Motor neuron (in vitro differentiated cells): Measurements from ENCODE around the gene METRN. TPM values are rescaled to one million over a fixed set of nuclear protein-coding genes. Genes with fewer than 3 reads are reported as not detected.

Source experiments
- ATAC-seq, 8 experiments: fragments of 200-7000 bp; cut with Tn5 transposase; replicated peaks in 6 of 8; 2 replicates each; pipeline ENCODE4 v1.8.0; 2021; ENCODE audit warnings: mild to moderate bottlenecking in 8 of 8, moderate library complexity in 8 of 8
- H3K27ac ChIP-seq, 2 donors: fragments of 250-450 bp; sonication (Bioruptor Pico); 2 replicates each; pipeline ENCODE4 v1.9.0; 2021; ENCODE audit warnings: antibody characterized with exemption in 2 of 2, mild to moderate bottlenecking in 2 of 2, moderate library complexity in 1 of 2
- H3K4me1 ChIP-seq, 2 donors: fragments of 250-450 bp; sonication (Bioruptor Pico); replicated peaks in 1 of 2; 2 replicates each; pipeline ENCODE4 v1.6.1; 2021; ENCODE audit warnings: antibody characterized with exemption in 2 of 2, mild to moderate bottlenecking in 2 of 2, moderate library complexity in 1 of 2
- H3K4me3 ChIP-seq, 5 donors: fragments of 250-450 bp; sonication (Bioruptor Pico); 2 replicates each; pipeline ENCODE4 v1.9.0; 2021; ENCODE audit warnings: antibody characterized with exemption in 5 of 5, mild to moderate bottlenecking in 5 of 5, moderate library complexity in 4 of 5
- WGBS, 10 experiments: fragments of 450-650 bp; shearing (Covaris generic); methylation state at CpG; one replicate each; pipeline ENCODE4 v1.0.0; 2022; 5-methylcytosine and 5-hydroxymethylcytosine counted together
- in situ Hi-C, 9 experiments: fragments of 400-800 bp; cut with MboI; loops; one replicate each; pipeline ENCODE4 v1.15.0; 2021; ENCODE audit warnings: low sequenced_read_pairs in 9 of 9, low pct_unique_long_range_greater_than_20kb in 2 of 9; ENCODE audit not compliant: unreplicated experiment in 9 of 9
- total RNA-seq, 8 experiments: library from RNA; unstranded; fragments of 300-600 nt; gene quantifications; 2 replicates each; pipeline versions ENCODE4 v1.2.3 to v1.2.4, GENCODE V29; 2022

METRN gene
- total RNA-seq, 8 experiments from 2014 or later, result 10.1 to 402 (median 34.9) TPM

DNA sequence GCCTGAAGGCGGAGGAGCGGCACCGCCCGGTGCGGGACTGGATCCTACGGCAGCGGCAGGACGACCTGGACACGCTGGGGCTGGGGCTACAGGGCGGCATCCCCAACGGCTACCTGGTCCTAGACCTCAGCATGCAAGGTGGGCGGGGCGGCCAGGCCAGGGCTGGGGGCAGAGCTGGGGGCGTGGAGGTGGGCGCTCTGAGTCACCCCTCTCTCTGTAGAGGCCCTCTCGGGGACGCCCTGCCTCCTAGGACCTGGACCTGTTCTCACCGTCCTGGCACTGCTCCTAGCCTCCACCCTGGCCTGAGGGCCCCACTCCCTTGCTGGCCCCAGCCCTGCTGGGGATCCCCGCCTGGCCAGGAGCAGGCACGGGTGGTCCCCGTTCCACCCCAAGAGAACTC, 53.5 kb downstream of the METRN start:
- H3K27ac ChIP-seq, result no peak overlapping the region
- H3K4me3 ChIP-seq, result no peak overlapping the region
- 100% methylated on average over 1 of the region's 21 CpGs; no CpG with 5 or more reads in 9 of the 10 experiments for WGBS, 10 experiments
- in situ Hi-C loops, result no loop called here
- ATAC-seq, result peak in 5 of 8 experiments; percentile 22 to 59 (median 39)
- H3K4me1 ChIP-seq, result peaks cover 11 to 16% of the 10 kb centered on the region in 2 donors

Other genes with a start within 250 kb of the METRN start
- 10 to 100 TPM in 4 of 8 experiments, 1 to 10 TPM in 4; 7.1 to 46.4 (median 12.7) TPM for gene CAPN15, start 187.4 kb upstream of the METRN start, total RNA-seq
- gene PRR35, start 154.7 kb upstream of the METRN start, total RNA-seq, result under 1 TPM in 5 of 8 experiments, not detected in 3; 0.05 to 0.85 (median 0.24) TPM
- 1 to 10 TPM in 5 of 8 experiments, under 1 TPM in 3; 0.33 to 2.2 (median 1.0) TPM for gene NHLRC4, start 148.1 kb upstream of the METRN start, total RNA-seq
- 10 to 100 TPM; 17.0 to 56.1 (median 26.0) TPM for gene PIGQ, start 145.2 kb upstream of the METRN start, total RNA-seq
- 10 to 100 TPM in 7 of 8 experiments, 1 to 10 TPM in 1; 9.3 to 23.8 (median 17.1) TPM for gene RAB40C, start 125.1 kb upstream of the METRN start, total RNA-seq
- 1 to 10 TPM in 2 of 8 experiments, under 1 TPM in 6; 0.14 to 9.0 (median 0.54) TPM for gene WFIKKN1, start 84.1 kb upstream of the METRN start, total RNA-seq
- 10 to 100 TPM; 52.5 to 97.9 (median 66.7) TPM for gene METTL26, start 78.8 kb upstream of the METRN start, total RNA-seq
- gene MCRIP2, start 73.3 kb upstream of the METRN start, total RNA-seq, result 10 to 100 TPM; 10.3 to 58.8 (median 31.3) TPM
- 10 to 100 TPM in 7 of 8 experiments, 1 to 10 TPM in 1; 8.0 to 62.4 (median 16.4) TPM for gene WDR90, start 65.8 kb upstream of the METRN start, total RNA-seq
- 100 to 1,000 TPM in 2 of 8 experiments, 10 to 100 TPM in 6; 30.6 to 119 (median 51.7) TPM for gene RHOT2, start 47.0 kb upstream of the METRN start, total RNA-seq
- gene RHBDL1, start 39.4 kb upstream of the METRN start, total RNA-seq, result 1 to 10 TPM; 1.0 to 8.5 (median 3.3) TPM
- gene STUB1, start 34.7 kb upstream of the METRN start, total RNA-seq, result 100 to 1,000 TPM in 3 of 8 experiments, 10 to 100 TPM in 5; 39.9 to 144 (median 79.4) TPM
- 10 to 100 TPM; 18.1 to 56.4 (median 33.2) TPM for gene JMJD8, start 30.8 kb upstream of the METRN start, total RNA-seq
- gene WDR24, start 24.7 kb upstream of the METRN start, total RNA-seq, result 10 to 100 TPM in 4 of 8 experiments, 1 to 10 TPM in 4; 6.0 to 18.9 (median 11.5) TPM
- 10 to 100 TPM in 3 of 8 experiments, 1 to 10 TPM in 2, under 1 TPM in 3; 0.31 to 13.5 (median 6.3) TPM for gene FBXL16, start 9.3 kb upstream of the METRN start, total RNA-seq
- gene ANTKMT, start 6.0 kb downstream of the METRN start, total RNA-seq, result 10 to 100 TPM; 21.6 to 30.5 (median 24.5) TPM
- 10 to 100 TPM in 1 of 8 experiments, 1 to 10 TPM in 7; 2.7 to 26.1 (median 4.6) TPM for gene CCDC78, start 11.3 kb downstream of the METRN start, total RNA-seq
- gene HAGHL, start 12.0 kb downstream of the METRN start, total RNA-seq, result 10 to 100 TPM in 6 of 8 experiments, 1 to 10 TPM in 2; 6.6 to 36.6 (median 14.2) TPM
- gene CIAO3, start 25.9 kb downstream of the METRN start, total RNA-seq, result 10 to 100 TPM; 15.0 to 30.5 (median 24.9) TPM
- gene MSLN, start 45.6 kb downstream of the METRN start, total RNA-seq, result under 1 TPM in 3 of 8 experiments, not detected in 5; 0.23 to 0.63 (median 0.43) TPM
- gene RPUSD1, start 73.3 kb downstream of the METRN start, total RNA-seq, result 10 to 100 TPM in 7 of 8 experiments, 1 to 10 TPM in 1; 8.7 to 32.7 (median 15.8) TPM
- gene CHTF18, start 73.5 kb downstream of the METRN start, total RNA-seq, result 10 to 100 TPM in 6 of 8 experiments, 1 to 10 TPM in 2; 2.5 to 41.5 (median 12.4) TPM
- gene GNG13, start 85.6 kb downstream of the METRN start, total RNA-seq, result 1 to 10 TPM in 2 of 8 experiments, under 1 TPM in 3, not detected in 3; 0.56 to 2.8 (median 0.85) TPM